NCI-H748 treated with DMSO at 0.1 percent for 48 hours (cell line): ENCODE measurements around the gene STAMBPL1.
"Not testable (repeated sequence)": the region's sequence is repeated elsewhere in the genome, so short reads cannot be mapped to it uniquely, and the experiment has no call there.

ENCODE experiments used
- DNase-seq: peaks from one replicate; lab custom pipeline; 2025; lab: John Stamatoyannopoulos, UW

Gene STAMBPL1

DNA sequence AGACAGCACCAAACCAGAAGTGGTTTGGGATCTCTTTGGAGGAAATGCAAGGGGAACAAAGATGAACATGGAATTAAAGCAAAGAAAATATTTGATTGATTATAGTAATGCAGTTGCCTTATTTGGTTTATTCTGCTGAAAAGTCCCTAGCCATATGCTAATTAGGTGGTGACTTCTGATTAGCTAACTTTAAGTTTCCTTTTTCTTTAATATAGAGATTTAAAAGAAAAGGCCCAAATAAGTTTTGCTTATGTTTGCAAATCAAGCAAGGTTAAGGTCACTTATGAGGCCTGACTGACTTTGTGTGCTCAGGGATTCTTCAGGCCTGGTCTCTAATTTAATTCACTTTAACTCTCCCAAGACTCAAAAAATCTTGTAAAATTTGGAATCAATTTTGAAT, 22.2 kb upstream of the STAMBPL1 start:
- no peak for DNase-seq

DNA sequence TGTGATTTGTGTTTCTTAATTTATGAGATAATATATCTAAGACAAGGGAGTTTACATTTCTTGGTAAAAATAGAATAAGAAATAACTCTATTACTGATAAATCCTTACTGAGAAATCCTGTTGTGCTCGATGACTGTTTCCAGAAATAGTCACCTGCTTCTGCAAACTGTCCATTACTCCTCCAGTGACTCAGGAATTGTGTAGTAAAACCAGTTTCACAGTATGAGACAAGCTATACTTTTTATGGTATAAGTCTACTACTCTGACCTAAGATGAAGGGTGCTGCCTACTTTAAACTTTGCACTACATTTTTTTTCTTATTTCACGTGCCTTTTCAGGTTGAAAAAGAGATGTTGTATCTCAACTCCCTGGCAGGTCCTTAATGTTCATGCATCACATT, 21.6 kb upstream of the STAMBPL1 start:
- DNase-seq: no peak

DNA sequence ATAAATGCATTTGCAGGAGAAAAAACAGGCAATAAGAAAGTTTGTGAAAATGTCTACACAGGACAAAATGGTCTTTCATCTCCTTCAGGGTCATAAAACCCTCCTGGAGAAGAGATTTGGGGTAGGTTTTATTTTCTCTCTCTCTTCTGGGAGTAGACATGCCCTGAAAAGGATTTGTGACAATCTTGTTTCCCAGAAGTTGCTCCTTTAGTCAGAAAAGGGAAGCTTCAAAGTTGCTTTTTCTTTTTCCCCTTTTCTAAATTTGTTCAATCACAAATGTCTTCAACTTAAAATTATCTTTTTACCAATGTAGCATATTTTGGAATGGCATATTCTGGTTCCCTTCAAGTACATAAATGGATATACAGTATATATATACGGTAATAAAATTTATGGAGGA, 19.0 kb upstream of the STAMBPL1 start:
- no peak for DNase-seq

DNA sequence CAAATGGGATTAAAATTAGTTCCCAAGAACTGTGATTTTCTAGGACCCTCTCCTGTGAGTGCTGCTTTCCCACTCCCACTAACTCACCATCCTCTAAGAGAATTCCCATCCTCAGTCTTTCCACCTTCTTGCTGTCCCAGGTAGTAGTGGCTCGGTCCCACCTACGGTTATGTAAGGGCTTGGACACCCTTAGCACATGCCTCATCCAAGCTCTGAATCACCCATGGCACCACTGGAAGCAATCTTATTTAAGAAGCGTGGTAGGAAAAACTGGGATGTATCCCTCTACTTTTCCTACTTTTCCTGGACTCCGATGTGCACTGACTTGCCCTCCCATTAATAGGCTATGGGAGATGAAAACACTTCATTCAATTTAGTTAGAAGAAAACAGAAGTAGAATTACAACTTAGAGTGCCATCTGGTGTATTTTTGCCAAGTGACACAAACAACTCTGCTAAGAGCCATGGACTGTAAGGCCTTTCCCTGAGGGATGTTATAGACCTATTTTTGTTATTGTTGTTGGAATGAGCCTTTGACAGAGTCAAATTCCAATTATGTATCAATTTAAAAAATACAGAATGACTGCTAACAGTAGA, 14.7 kb upstream of the STAMBPL1 start:
- no peak for DNase-seq

DNA sequence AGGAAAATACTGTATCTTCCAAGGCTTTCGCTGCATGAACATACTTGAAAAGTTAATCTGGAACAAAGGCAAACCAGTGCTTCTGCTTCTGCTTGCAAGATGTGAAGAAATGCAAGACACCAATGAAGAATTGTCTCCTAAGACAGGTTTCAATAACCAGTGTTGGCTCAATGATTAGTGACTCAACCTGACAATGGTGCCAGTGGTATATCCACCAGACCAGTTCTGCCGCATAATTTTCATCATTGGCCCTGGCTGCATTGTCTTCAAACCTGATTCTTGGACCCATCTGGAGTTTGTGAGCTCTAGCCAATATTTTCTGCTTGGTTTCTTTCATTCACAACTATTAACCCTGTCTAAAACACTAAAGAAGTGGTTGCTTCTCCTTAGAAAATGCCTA, 13.6 kb upstream of the STAMBPL1 start:
- DNase-seq: no peak

DNA sequence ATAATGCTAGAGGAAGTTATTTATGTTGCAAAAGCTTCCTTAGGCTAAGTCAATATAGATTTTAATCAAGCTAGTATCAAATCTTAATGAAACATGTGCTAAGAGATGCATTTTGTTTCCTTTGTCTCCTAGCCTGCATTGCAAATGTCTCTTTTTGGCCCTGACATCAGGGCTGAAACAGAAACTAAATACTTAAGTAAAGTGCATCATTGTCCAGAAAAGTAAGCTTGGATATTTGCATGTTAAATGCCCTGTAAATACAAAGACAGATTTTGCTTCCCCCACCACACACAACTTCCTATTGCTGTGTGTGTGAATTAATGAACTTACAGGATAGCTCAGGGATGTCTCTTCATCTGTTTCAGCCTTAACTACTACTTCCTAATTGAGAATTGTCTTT, 10.0 kb upstream of the STAMBPL1 start:
- no peak for DNase-seq

DNA sequence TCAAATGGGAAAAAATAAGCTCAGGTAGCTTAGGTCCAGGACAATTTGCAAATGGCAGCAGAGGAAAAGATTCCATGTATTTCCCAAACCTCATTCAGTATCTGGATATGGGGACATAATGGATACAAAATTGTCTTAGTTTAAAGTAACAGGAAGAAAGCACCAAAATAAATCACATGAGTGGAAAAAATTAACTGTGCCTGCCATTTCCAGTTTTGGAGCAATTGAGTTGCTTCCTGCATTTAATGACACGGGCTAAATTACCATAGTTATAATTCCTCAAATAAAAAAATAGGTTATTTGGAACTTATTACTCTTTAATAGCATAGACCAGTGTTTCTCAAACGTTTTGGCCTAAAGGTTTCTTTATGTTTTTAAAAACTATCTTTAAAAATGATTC, 6.3 kb upstream of the STAMBPL1 start:
- no peak for DNase-seq

DNA sequence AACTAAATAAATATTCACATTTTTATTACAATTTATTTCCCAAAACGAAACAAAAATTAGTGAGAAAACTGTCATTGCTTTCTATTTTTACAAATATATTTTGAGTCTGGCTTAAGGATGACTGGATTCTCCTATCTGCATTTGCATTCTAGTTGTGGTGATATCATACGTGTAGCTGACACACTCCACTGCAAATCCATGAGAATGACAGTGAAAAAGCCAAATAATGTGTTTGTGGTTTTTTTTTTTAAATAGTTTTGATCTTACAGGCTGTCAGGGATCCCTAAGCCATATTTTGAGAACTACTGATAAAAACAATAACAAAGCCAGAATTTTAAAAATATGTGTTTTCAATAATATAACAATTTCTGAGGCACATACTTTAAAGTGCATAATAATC, 5.8 kb upstream of the STAMBPL1 start:
- no peak for DNase-seq

DNA sequence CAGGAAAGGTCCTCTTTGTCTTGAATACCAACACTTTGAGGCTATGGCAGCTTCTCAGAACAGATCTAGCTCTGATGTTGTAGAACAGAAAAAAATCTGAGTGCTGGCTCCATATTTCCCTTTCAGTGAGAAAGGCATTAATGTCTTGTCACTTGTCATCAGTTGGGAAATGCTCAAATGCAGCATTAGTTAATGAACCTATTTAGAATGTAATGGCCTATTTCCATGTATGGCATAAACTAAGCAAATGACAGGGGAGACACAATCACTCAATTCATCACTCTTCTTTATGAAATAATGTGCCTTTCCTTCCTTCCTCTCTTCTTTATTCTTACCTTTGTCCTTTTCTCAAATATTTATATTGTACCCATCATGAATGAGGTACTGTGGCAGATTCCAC, 5.0 kb upstream of the STAMBPL1 start:
- no peak for DNase-seq

DNA sequence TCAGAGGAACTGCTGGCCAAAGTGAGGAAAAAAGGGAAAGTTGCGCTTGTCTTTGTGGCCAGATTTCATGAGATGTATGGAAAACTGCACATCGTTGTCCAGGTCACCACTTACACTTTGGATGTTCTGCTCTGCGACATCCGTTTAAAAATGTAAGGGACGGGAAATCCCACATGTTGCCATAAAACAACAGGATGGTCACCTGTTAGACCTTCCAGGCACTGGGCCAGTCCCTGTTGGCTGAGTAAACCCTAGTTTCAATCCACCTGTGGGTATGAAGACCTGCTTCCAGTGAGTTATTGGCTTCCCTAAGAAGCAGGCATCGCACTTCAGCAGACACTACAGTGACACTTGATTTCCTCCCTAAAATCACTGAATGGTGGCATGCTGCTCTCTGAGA, 2.7 kb upstream of the STAMBPL1 start:
- DNase-seq: no peak

DNA sequence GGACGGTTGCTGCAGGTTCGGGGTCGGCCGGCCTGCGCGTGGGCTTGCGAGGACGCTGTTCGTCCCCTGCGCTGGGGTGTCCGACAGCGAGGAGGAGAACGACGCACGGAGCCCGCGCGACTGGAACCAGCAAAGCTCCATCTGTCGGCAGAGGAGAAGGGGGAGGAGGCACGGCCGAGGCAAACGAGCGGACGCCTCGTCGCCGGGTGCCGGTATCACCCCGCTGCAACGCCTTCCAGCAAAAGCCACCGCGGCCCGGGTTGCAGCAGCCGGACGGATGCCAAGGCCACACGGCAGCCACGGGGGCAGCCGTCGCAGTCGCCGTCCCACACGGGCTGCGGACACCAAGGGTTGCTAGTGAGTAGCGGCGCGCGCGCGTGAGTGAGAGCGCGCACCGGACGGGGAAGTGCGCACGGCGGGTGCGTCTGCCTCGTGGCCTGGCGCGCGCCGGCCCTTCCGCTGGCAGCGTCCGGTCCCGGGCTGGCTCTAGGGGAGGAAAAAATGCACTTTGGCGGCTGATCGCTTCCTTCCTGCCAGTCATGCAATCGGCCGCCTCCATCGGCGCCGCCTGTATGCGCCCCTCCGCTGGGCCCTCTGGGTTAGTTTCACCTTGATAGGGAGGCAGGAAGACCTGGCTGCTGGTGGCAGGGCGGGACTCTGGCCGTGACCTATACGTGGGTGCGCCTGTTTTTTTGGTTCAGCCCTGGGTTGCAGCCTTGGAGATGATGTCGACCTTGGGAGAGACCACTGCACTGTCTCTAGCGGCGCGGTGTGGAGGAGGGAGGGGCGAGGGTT, 434 bp downstream of the STAMBPL1 start:
- DNase-seq: peak; percentile 29

DNA sequence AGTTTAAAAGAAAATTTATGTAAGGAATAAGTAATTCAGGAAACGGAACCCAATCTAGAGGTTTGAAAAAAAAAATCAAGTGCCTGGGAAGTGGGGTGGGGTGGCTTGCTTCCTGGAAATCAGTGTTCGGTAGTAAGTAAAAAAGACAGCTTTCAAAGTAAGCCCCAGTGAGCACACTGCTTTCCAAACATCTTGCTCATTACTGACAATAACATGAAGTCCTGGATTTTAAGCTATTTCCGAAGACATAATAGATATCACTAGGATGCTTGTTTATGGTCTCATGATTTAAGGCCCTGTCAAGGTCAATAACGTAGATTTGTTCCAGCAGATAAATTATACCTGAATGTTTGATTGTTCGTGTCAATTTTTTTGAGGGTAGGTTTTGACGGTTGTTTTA, 1.3 kb downstream of the STAMBPL1 start:
- DNase-seq: peak; percentile 12

DNA sequence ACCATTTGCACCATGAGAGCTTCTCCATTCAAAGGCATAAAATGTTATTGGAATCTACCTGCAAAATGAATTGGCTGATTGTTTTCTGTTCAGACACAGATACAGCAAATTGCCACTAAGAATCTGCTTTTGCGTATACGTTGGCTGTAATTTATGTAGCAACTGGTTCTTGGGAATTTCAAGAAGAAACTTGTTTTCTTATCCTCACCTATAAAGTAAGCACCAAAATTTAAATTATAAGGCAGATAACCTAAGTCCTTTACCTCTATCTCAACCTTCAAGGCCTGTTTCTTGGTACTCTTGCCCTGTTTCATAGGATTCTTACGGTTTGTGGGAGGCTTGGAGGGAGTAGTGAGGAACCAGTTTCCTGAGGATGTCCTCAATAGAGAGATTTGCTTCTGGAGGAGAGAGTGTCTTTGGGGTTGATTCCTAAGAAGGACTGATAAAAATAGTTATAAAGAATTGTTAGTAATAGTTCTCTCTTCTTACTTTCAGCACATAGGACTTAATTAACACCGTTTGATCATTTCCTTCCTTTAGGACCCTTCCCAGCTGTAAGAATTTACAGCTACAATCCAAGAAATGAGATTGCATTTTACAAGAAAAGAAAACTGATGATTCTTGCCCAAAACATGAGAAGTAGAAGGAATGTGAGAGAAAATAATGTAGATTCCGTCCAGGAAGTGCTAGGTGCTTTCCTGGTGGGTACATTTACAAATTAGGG, 2.0 kb downstream of the STAMBPL1 start:
- no peak for DNase-seq

DNA sequence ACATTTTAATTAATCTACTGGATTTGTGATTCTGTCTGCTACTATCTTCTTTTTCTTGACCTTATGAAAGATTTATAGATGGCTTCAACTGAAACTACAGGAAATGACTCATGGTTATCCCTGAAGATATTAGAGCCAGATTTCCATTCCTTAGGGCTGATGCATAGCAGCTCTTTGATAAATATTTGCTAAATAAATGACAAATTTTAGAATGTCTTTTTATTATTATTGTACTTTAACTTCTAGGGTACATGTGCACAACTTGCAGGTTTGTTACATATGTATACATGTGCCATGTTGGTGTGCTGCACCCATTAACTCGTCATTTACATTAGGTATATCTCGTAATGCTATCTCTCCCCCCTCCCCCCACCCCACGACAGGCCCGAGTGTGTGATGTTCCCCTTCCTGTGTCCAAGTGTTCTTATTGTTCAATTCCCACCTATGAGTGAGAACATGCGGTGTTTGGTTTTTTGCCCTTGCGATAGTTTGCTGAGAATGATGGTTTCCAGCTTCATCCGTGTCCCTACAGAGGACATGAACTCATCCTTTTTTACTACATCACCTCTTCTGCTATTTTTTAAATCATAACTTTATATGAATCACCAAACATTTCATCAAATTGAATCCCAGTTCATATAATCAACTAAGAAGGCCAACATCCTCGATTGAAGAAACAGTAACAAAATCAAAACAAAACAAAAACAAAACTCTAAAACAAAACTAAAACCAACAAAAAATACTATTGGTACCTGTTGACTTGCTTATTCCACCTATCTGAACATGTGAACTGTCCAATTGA, 2.8 kb downstream of the STAMBPL1 start:
- not testable (repeated sequence) for DNase-seq

DNA sequence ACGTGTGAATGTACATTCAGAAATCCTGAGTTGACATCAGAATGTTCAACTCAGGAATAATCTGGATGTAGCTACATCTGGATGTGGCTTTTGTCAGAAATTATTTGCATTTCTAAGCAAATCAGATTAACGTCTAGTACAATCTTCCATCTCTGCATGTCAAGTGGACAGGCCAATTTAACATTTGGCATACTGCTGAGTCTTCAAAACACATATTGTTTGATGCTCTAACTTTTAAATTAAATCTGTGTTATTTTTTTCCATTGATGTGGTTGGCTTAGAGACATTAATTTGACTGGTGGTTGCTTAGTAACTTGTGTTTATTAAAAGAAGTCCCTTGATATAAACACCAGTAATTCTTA, 3.4 kb downstream of the STAMBPL1 start:
- DNase-seq: no peak

DNA sequence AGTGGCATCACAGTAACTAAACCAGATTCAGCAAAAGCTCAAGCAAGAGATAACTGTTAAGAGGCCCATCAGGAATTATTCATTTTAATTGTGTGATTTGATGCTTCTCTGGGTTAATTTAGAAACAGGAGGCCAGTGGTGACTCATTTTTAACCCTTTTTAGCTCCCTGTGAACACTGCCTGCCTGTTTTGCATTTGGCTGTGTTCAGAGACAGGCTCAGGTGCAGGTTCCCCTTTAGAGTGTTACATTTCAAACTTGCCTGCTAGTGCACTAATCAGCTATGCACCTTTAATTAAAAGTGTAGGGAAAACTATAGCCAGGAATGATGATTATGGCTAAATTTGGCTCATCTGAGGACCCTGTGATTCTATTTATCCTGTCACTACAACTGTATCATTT, 6.5 kb downstream of the STAMBPL1 start:
- no peak for DNase-seq

DNA sequence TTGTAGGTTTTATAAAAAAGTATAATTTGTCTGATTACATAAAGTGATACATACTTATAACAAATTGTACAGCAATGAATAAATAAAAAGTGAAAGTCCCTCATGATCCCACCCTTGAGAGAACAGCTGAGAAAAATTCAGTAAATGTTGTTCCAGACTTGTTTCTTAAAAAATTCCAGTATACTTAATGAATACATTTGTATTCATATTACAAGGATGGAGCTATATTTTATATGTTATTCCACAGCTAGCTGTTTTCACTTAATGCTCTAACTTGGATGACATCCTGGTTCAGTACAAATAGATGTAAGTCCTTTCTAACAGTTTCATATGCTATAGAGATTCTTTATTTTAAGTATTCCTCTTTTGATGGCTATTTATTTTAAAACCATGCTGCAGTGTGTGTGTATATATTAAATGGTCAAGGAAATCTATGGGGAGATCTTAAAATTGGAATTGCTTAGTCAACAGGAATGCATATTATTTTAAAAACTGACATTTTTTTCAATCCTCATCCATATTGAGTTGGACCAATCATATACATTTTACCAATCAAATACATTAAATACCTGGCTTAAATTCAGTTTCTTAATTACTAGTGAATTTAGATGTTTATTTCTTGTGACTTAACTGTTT, 8.9 kb downstream of the STAMBPL1 start:
- no peak for DNase-seq

DNA sequence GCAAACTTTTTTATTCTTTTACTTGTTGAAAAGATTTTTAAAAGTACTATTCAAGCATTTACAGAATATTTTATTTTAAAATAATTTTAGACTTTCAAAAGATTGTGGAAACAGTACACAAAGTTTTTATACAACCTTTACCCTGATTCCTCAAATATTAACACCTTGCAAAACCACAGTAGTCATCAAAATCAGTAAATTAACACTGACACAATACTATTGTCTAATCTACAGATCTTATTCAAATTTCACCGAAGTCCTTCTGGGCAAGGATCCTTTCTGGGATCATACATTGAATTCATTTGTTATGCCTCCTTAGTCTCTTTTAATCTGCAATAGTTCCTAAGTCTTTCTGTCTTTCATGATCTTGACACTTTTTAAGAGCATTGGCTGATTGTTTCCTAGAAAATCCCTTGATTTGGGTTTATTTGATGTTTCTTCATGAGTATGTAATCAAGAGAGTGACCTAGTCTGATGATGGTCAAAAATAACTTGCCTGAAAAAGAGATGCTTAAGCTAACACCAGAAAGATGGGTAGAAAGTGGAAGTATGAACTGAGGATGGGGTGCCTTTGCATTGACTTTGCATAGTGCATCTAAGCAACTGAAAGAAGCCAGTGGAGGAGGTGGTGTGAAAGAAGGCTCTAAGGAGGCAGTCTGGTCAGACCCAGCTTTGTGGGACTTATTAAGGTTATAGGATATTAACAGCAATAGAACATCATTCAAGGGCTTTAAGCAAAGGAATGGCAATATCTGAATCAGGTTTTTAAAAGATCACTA, 9.7 kb downstream of the STAMBPL1 start:
- no peak for DNase-seq

DNA sequence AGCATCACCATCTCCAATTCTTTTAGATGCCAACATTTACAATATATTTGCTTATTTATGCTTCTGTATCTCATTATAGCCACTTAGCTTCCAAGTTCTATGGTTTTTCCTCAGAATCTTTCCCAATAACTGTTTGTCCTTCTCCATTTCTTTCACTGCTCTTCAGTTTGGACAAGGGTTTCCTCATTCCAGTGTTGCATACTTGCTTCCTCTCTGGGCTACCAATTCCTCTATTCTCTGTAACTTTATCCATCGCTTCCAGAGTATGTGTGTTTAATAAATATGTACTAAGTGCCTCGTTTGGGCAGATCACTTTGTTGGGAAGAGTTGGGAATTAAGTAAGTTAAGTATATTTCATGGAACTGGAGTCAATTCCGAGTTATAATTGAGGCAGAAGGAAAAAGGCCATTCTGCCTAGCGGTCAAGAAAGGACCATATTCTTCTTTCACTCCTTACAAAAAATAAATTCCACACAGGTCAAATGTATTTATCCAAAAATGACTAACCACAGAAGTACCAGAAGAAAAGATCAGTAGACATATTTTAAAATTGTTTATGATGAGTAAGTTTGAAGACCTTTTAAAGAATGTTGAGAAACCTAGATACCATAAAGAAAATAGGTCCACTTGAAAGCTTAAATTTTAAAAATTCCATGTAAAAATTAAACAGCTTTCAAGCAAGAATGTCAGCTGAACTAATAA, 10.8 kb downstream of the STAMBPL1 start:
- no peak for DNase-seq

DNA sequence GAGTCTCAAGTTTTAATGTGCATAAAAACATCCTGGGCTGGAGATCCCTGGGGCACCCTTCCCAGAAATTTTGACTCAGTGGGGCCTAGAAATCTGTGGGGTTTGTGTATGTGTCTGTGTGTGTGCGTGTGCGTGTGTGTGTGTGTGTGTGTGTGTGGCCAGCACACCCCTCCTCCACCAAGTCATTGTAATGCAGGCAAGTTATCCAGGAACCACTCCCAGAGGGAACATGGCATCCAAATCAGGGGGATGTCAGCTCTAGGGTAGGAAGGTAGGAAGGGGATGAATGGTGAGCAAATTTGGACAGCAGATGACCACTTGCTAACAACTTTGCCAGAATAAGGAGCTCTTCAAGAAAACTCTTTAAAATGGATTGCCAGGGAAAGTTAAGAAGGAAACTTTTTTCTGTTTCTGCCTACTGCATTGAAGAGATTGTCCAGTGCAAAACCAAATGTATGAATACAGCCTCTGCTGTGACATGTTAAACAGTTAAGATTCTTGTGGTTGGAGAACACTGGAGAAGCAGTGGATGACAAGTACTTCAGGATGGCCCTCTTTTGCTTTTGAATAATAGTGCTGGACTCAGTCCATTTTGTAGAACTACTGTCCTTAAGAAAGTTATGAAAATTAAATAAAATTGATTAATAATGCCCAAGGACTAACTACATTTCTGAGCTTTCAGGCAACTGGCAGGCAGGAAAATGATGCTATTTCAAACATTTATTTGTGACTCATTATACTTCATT, 12.3 kb downstream of the STAMBPL1 start:
- no peak for DNase-seq
